T-cell (primary cell): Measurements from ENCODE around the gene ROBO1. TPM values are rescaled to one million over a fixed set of nuclear protein-coding genes. Genes with fewer than 3 reads are reported as not detected.

Source experiments
- ATAC-seq, 4 experiments: fragments of 200-7000 bp in 3 of 4; fragments of 150-1000 bp in 1 of 4; cut with Tn5 transposase; replicated peaks in 1 of 4; 1 replicate in 3 of 4; 2 replicates in 1 of 4; pipeline ENCODE4 v1.10.0; 2021; ENCODE audit warnings: moderate library complexity in 3 of 4, mild to moderate bottlenecking in 2 of 4, moderate number of reproducible peaks in 1 of 4
- CTCF ChIA-PET, 2 donors: fragments of 300-600 bp; sonication (Branson Sonifier 250); formaldehyde crosslinking; loops; one replicate each; lab custom pipeline; 2022; ENCODE audit warnings: antibody characterized with exemption in 2 of 2; lab: Charles Lee
- POLR2A ChIA-PET, 2 donors: fragments of 300-600 bp; sonication (Branson Sonifier 250); formaldehyde crosslinking; loops; one replicate each; lab custom pipeline; 2022; ENCODE audit warnings: antibody characterized with exemption in 2 of 2; lab: Charles Lee
- DNase-seq, 35 experiments: peaks; one replicate each; pipeline versions ENCODE4 v3.0.0 to v3.0.0-alpha.2; 2013 to 2023
- H3K27ac ChIP-seq: one replicate; pipeline ENCODE4 v1.5.1; 2013; ENCODE audit warnings: low read length
- H3K27me3 ChIP-seq, 2 experiments: replicated peaks in 1 of 2; 1 replicate in 1 of 2; 2 replicates in 1 of 2; pipeline versions ENCODE4 v1.6.1 to v1.7.0; 2013; ENCODE audit warnings: low read length in 1 of 2, mixed read lengths in 1 of 2; ENCODE audit not compliant: control insufficient read depth in 2 of 2, insufficient read depth in 2 of 2; ENCODE audit errors: extremely low read depth in 1 of 2
- H3K36me3 ChIP-seq, 2 donors: 1 replicate in 1 of 2; 2 replicates in 1 of 2; pipeline versions ENCODE4 v1.6.1 to v1.7.0; 2013; ENCODE audit warnings: low read length in 1 of 2; ENCODE audit not compliant: control insufficient read depth in 2 of 2, insufficient read depth in 1 of 2; ENCODE audit errors: extremely low read depth in 1 of 2
- H3K4me1 ChIP-seq, 2 experiments: 1 replicate in 1 of 2; 2 replicates in 1 of 2; pipeline versions ENCODE4 v1.6.1 to v1.7.0; 2013; ENCODE audit warnings: low read length in 2 of 2, mixed read lengths in 1 of 2; ENCODE audit not compliant: insufficient read depth in 2 of 2, control insufficient read depth in 1 of 2; ENCODE audit errors: extremely low read depth in 1 of 2
- H3K4me3 ChIP-seq, 2 donors: 1 replicate in 1 of 2; 2 replicates in 1 of 2; pipeline versions ENCODE4 v1.5.1 to v1.7.0; 2013; ENCODE audit warnings: mild to moderate bottlenecking in 2 of 2, low read length in 1 of 2, moderate library complexity in 1 of 2; ENCODE audit not compliant: control insufficient read depth in 1 of 2; ENCODE audit errors: extremely low read depth in 1 of 2
- H3K9me3 ChIP-seq: 2 replicates; pipeline ENCODE4 v1.7.0; 2013
- H3K27ac Mint-ChIP-seq, 2 donors: one replicate each; pipeline ENCODE4 v1.8.0; 2020 to 2021; ENCODE audit warnings: mild to moderate bottlenecking in 2 of 2, mixed read lengths in 2 of 2
- H3K27me3 Mint-ChIP-seq, 2 donors: one replicate each; pipeline ENCODE4 v1.8.0; 2021 to 2022; ENCODE audit warnings: mixed read lengths in 2 of 2
- H3K36me3 Mint-ChIP-seq: one replicate; pipeline ENCODE4 v1.8.0; 2021; ENCODE audit warnings: mixed read lengths
- H3K4me1 Mint-ChIP-seq, 3 donors: one replicate each; pipeline ENCODE4 v1.8.0; 2020 to 2022; ENCODE audit warnings: mixed read lengths in 3 of 3, mild to moderate bottlenecking in 1 of 3
- H3K4me3 Mint-ChIP-seq, 3 donors: one replicate each; pipeline ENCODE4 v1.8.0; 2020 to 2022; ENCODE audit warnings: mild to moderate bottlenecking in 3 of 3, mixed read lengths in 3 of 3, moderate library complexity in 3 of 3
- H3K9me3 Mint-ChIP-seq, 3 donors: one replicate each; pipeline ENCODE4 v1.8.0; 2020 to 2022; ENCODE audit warnings: mixed read lengths in 3 of 3
- WGBS: methylation state at CpG from one replicate; pipeline ENCODE4 v1.1.5; 2013; ENCODE audit warnings: missing lambda C conversion rate; ENCODE audit not compliant: insufficient coverage; 5-methylcytosine and 5-hydroxymethylcytosine counted together
- total RNA-seq, 35 experiments: library from RNA in 6 of 35; stranded (reverse) in 6 of 35; fragments of 120-200 nt in 1 of 35; gene quantifications; one replicate each; pipeline versions ENCODE4 v1.2.1 to v1.2.4 and lab custom pipeline; 2013 to 2026

The ROBO1 gene
- total RNA-seq, 5 donors from 2014 or later (not counting 1 experiment from before 2014, with no cell fraction given): 0.20 to 2.4 (median 1.7) TPM

DNA sequence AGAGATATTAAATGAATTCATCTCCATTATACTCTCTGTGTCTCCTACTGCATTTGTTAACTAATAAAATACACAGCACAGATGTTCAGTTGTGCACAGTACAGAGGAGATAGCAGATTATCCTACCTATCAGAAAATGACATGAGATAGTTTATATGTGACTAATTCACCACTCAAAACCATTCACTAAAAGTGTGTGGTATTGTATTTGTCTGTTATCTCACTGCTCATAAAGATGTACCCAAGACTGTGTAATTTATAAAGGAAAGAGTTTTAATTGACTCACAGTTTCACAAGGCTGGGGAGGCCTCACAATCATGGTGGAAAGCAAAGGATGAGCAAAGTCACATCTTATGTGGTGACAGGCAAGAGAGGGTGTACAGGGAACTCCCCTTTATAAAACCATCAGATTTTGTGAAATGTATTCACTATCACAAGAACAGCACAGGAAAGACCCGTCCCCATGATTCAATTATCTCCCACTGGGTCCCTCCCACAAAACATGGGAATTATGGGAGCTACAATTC lies 936.3 kb downstream of the ROBO1 start:
- H3K4me1 ChIP-seq: no peaks in the 10 kb centered on the region
- ChIA-PET CTCF (no interaction called here), POLR2A (no interaction called here)
- H3K27ac Mint-ChIP-seq: no peak overlapping the region
- peaks cover 3 to 13% (median 4%) of the 10 kb centered on the region in 3 donors for H3K9me3 Mint-ChIP-seq
- H3K27ac ChIP-seq: no peak overlapping the region
- no peak overlapping the region for H3K4me3 ChIP-seq
- no peak overlapping the region for H3K4me3 Mint-ChIP-seq
- ATAC-seq (no peak), DNase-seq (no peak)
- H3K4me1 Mint-ChIP-seq: no peaks in the 10 kb centered on the region
- no peaks in the 10 kb centered on the region for H3K27me3 Mint-ChIP-seq
- no peaks in the 10 kb centered on the region for H3K36me3 ChIP-seq
- no peaks in the 10 kb centered on the region for H3K9me3 ChIP-seq
- no CpG with 5 or more reads among the region's 1 CpG for WGBS
- no peaks in the 10 kb centered on the region for H3K36me3 Mint-ChIP-seq
- no peaks in the 10 kb centered on the region for H3K27me3 ChIP-seq

DNA sequence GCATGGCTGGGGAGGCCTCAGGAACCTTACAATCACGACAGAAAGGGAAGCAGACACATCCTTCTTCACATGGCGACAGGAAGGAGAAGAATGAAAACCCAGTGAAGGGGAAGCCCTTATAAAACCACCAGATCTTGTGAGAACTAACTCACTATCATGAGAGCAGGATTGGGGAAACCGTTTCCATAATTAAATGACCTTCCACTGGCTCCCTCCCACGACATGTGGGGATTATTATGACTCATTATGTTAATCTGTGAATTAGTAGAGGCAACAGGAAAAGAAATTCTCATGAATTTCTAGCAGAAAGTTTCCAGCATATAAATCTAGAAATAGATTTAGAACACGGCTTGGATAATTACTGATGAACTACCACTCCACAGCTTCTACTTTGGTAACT lies 937.3 kb downstream of the ROBO1 start:
- Mint-ChIP-seq H3K36me3 (no peaks in the 10 kb centered on the region), H3K9me3 (peaks cover 7 to 17% (median 7%) of the 10 kb centered on the region in 3 donors), H3K27me3 (no peaks in the 10 kb centered on the region), H3K4me1 (no peaks in the 10 kb centered on the region), H3K4me3 (no peak overlapping the region), H3K27ac (no peak overlapping the region)
- DNase-seq (no peak), ATAC-seq (no peak)
- H3K27ac ChIP-seq: no peak overlapping the region
- H3K36me3 ChIP-seq: no peaks in the 10 kb centered on the region
- no peak overlapping the region for H3K4me3 ChIP-seq
- H3K9me3 ChIP-seq: no peaks in the 10 kb centered on the region
- H3K4me1 ChIP-seq: no peaks in the 10 kb centered on the region
- ChIA-PET POLR2A (no interaction called here), CTCF (no interaction called here)
- H3K27me3 ChIP-seq: no peaks in the 10 kb centered on the region
- WGBS: no CpG with 5 or more reads among the region's 5 CpGs

GRCh38 chr3:78827618-78828017 lies 940.2 kb downstream of the ROBO1 start:
- 100% methylated on average over 2 of the region's 4 CpGs for WGBS
- Mint-ChIP-seq H3K4me1 (no peaks in the 10 kb centered on the region), H3K36me3 (no peaks in the 10 kb centered on the region), H3K27ac (no peak overlapping the region), H3K9me3 (peaks cover 7 to 17% (median 12%) of the 10 kb centered on the region in 3 donors), H3K4me3 (no peak overlapping the region), H3K27me3 (no peaks in the 10 kb centered on the region)
- ChIA-PET POLR2A (no interaction called here), CTCF (interaction anchor here in 1 of 2 donors (1.0 kb wide), 1 partner anchor 53 kb away, joined by 3 read pairs; no protein-coding TSS in a partner anchor)
- DNase-seq: no peak
- Histone ChIP-seq H3K9me3 (no peaks in the 10 kb centered on the region), H3K4me1 (no peaks in the 10 kb centered on the region), H3K4me3 (no peak overlapping the region), H3K36me3 (no peaks in the 10 kb centered on the region), H3K27me3 (no peaks in the 10 kb centered on the region), H3K27ac (no peak overlapping the region)
- ATAC-seq: no peak

DNA sequence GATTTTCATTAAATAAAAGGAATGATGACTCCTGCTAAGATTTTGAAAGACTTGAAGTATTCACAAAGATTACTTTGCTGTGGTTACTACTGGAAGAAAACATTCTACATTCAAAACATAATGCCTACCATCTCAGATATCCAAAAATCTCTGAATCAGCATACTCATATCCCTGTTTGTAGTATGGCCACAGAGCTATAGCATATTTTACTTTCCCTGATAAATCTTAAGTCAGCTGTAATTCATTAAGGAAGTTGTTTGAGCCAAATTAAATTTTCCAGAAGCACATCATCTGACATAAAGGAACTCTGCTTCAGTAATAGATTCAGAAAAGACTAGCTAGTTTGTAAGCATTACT lies 942.0 kb downstream of the ROBO1 start:
- H3K4me1 Mint-ChIP-seq: no peaks in the 10 kb centered on the region
- Histone ChIP-seq H3K36me3 (no peaks in the 10 kb centered on the region), H3K27me3 (no peaks in the 10 kb centered on the region), H3K4me1 (no peaks in the 10 kb centered on the region), H3K27ac (no peak overlapping the region), H3K4me3 (no peak overlapping the region), H3K9me3 (no peaks in the 10 kb centered on the region)
- ChIA-PET CTCF (no interaction called here), POLR2A (no interaction called here)
- no peaks in the 10 kb centered on the region for H3K27me3 Mint-ChIP-seq
- DNase-seq: no peak
- H3K36me3 Mint-ChIP-seq: no peaks in the 10 kb centered on the region
- no peak overlapping the region for H3K27ac Mint-ChIP-seq
- no peak for ATAC-seq
- no peak overlapping the region for H3K4me3 Mint-ChIP-seq
- peaks cover 7 to 17% (median 12%) of the 10 kb centered on the region in 3 donors for H3K9me3 Mint-ChIP-seq

DNA sequence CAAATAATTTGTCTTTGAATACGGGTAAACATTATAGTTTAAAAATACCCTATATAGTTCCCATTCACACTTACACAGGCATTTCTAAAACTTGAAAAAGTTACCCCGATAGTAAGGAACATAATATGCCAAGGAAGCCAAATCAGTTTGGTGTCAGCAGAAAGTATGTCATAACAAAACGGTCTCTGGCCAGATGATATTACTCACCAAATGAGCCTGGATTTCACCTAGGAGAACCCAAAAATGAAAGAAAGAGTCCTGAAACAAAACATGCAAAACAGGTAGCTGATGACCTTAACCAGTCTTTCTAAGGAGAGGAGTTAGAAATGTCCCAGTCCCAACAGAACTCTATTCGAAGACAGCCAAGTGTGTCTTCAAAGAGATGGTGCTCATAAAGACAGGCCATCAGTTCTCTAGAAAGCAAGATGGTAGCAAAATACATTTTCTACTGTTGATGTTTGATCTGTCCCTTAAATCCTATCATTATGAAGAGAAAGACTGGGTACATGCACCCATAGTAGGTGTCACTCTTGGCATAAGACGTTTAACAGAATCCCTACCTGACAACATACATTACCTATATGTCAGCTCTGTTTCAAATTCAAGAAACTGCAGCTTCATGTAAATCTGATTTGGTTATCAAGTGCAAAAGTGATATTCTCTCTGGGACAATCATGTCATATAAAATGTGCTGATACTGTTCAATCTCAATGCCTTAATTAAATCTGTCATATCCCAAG lies 942.5 kb downstream of the ROBO1 start:
- ChIA-PET POLR2A (no interaction called here), CTCF (no interaction called here)
- no peak overlapping the region for H3K27ac ChIP-seq
- DNase-seq (no peak), ATAC-seq (no peak)
- H3K4me1 ChIP-seq: no peaks in the 10 kb centered on the region
- H3K9me3 ChIP-seq: no peaks in the 10 kb centered on the region
- H3K4me1 Mint-ChIP-seq: no peaks in the 10 kb centered on the region
- H3K9me3 Mint-ChIP-seq: peaks cover 7 to 16% (median 12%) of the 10 kb centered on the region in 3 donors
- WGBS: 58% methylated on average over 3 of the region's 5 CpGs
- no peaks in the 10 kb centered on the region for H3K27me3 ChIP-seq
- no peak overlapping the region for H3K27ac Mint-ChIP-seq
- no peaks in the 10 kb centered on the region for H3K36me3 Mint-ChIP-seq
- no peaks in the 10 kb centered on the region for H3K27me3 Mint-ChIP-seq
- no peak overlapping the region for H3K4me3 ChIP-seq
- H3K4me3 Mint-ChIP-seq: no peak overlapping the region
- H3K36me3 ChIP-seq: no peaks in the 10 kb centered on the region

DNA sequence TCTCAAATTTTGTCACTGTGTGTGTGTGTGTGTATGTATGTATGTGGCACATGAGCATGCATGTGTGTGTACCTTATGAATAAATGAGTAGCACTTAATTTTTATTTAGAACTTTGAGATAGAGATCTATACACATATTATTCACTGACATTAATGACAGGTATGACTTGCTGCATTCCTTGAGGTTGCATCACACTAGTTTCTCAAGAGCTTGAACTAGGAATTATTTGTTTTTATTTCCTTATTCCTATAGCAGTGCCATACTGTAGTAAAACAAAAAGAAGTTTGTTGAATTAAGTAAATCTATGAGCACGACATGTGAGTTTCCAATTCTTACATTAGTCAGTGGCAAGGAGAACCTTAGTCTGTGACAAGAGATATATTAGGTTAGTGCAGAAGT lies 943.9 kb downstream of the ROBO1 start:
- no peaks in the 10 kb centered on the region for H3K27me3 ChIP-seq
- no peak overlapping the region for H3K27ac Mint-ChIP-seq
- ATAC-seq: no peak
- H3K4me3 ChIP-seq: no peak overlapping the region
- WGBS: 40% methylated on average over 1 of the region's 1 CpG
- no peaks in the 10 kb centered on the region for H3K36me3 ChIP-seq
- DNase-seq: no peak
- ChIA-PET CTCF (no interaction called here), POLR2A (no interaction called here)
- H3K4me1 Mint-ChIP-seq: no peaks in the 10 kb centered on the region
- H3K4me3 Mint-ChIP-seq: no peak overlapping the region
- H3K9me3 ChIP-seq: no peaks in the 10 kb centered on the region
- H3K27ac ChIP-seq: no peak overlapping the region
- peaks cover 4 to 22% (median 10%) of the 10 kb centered on the region in 3 donors for H3K9me3 Mint-ChIP-seq
- no peaks in the 10 kb centered on the region for H3K4me1 ChIP-seq
- no peaks in the 10 kb centered on the region for H3K27me3 Mint-ChIP-seq
- no peaks in the 10 kb centered on the region for H3K36me3 Mint-ChIP-seq
